ENCODE data around the gene HOXA9.

Gene HOXA9

GRCh38 chr7:27187475-27188385, 22.4 kb upstream of the HOXA9 start:
- DNase-seq, result no peak

GRCh38 chr7:27186668-27187474, 21.5 kb upstream of the HOXA9 start:
- no peak for DNase-seq

DNA sequence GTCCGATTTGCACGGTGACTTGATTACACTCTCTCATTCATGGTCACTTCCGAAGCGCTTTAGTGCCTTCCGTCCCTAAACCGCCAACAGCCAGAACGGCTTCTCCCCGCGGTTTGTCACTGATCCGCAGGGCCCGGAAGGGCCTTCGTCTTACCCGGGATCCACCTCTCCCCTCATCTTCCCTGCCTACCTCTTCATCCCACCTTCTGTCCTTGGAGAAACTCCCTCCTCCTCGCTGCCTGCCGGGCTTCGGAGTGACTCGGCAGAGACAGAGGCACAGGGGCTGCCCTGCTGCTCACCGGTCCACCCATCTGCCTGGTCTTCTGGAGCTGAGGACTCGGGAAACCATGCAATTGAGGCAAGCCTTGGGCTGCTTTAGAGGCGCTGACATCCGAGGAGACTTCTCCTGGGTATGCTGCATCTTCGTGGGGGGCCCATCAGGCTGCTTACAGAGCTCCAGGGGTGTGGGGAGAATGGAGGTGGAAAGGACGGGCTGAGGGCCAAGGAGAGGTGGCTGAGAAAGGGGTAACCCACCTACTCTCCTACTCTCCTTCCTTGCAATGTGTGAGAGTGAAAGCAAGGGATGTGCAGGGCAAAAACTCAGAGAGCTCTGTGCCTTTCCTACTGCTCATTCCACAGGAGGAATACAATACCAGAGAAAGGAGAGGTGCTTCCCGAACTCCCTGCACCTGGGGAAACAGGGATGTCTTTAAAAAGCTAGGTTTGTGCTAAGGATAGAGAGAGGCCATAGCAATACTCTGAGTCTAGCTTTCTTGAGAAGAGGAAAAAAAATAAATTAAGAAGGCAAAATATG, 20.7 kb upstream of the HOXA9 start:
- no peak for DNase-seq

- DNase-seq, result no peak
These were observed 19.9 kb upstream of the HOXA9 start, which contains the start of gene HOXA11 for GRCh38 chr7:27185013-27185853. Gene HOXA11, minus strand, starts transcription at chr7:27185232. Its CDS starts 88 bp downstream, at chr7:27185144.

- no peak for DNase-seq
These were observed 19.1 kb upstream of the HOXA9 start for GRCh38 chr7:27184337-27185012.

DNA sequence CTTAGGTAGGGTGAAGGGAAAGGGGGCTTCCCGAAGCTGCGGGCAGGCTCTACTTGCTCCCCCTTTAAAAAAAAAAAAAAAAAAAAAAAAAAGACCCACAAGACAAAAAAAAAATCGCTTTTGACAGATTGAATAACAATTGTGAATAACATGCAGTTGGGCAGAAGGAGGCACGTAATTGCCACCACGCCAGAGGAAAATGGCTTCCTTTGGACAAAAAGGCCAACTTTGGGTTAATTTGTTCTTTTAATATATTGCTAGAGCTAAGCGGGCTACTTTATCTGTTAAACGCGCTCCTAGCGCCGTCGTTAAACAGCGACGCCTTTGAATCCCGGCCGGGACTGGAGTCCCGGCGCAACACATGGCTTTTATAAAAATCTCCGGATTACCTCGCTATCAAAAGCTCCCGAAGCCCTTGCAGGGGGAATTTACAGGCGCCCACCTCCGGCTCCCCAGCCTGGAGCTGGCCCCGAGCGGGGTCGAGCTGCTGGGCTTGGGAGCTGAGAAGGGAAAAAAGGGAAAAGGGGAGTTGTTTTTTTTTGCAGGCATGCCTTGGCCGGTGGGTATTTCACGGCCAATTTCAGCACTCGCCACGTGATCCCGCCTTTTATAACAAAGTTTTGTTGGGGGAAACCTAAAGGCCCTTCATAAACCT, 18.5 kb upstream of the HOXA9 start:
- DNase-seq, result no peak

DNA sequence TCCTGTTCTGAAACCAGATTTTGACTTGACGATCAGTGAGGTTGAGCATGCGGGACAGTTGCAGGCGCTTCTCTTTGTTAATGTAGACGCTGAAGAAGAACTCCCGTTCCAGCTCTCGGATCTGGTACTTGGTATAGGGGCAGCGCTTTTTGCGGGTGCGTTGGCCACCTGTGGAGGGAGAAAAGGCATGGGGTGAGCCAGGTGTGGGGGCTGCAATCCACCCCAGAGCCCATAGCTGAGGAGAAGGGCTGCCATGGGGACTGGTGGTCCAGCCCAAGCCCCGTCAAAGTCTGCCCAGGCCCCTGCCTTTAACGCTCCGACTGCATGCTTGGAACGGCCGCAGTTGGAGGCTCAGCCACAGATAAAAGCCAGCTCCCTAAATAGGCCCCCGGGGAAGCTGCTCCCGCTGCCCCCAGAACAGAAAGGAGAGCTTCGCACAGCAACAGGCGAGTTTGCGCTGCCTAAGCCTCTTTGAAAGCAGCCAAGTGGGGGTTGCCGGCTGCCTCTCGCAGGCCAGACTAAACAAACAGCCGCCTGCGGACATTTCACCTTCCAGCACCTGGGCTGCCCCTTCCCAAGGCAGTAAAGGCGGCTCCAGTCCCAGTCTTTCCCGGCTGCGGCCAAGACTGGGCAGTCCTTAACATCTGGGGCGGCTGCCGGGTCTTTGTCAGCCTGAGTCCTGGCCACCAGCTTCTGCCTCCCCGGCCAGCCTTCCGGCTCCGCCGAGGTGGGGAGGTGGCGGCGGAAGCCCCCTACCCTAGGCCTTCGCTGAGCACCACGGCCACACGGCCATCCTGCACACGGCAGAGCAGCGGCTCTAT, 17.7 kb upstream of the HOXA9 start:
- no peak for DNase-seq

DNA sequence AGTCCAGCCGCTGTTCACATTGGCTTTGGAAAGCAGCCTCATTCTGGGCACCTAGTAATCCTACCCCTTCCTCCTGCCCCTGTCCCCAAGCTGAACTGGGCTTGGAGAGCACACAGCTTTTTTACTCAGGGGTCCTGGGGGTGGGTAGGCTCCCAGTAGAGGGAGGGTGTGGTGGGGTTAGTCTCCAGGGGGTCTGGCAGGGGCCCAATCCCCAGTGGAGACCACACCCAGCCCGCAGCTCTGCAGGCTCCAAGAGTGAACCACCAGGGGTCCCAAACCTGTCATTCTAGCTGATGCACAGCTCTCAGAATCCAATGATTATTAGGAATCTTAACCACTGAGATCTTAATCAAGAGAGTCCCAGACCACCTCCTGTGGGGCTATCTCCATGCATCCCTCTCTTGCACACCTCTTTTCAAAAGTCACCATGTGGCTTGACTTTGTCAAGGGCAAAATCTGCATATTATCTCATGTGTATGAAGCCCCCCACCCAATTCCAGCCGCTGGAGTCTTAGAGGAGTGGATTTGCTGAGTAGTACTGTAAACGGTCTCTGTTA, 17.0 kb upstream of the HOXA9 start:
- DNase-seq, result no peak

DNA sequence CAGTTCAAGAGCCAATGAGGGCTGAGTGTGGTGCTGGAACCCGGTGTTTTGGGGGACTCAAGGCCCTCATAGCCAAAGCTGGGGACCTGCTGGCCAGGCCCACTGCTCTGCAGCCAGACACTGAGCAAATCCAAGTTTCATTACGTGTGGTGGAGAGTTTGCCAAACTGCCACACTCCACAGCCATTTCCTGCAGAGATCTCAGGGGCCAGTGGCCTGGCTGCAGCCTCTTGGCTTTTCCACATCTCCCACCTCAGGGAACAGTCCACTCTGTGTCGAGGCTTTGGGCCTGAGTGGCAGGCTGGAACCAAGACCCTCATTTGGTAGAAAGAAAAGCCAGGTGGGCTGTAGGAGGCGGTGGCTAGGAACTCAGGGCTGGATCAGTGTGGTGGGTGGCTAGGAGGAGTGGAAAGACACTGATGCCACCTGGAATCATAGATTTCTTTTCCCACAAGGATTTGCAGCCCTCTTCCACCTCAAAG, 16.5 kb upstream of the HOXA9 start:
- DNase-seq, result no peak

DNA sequence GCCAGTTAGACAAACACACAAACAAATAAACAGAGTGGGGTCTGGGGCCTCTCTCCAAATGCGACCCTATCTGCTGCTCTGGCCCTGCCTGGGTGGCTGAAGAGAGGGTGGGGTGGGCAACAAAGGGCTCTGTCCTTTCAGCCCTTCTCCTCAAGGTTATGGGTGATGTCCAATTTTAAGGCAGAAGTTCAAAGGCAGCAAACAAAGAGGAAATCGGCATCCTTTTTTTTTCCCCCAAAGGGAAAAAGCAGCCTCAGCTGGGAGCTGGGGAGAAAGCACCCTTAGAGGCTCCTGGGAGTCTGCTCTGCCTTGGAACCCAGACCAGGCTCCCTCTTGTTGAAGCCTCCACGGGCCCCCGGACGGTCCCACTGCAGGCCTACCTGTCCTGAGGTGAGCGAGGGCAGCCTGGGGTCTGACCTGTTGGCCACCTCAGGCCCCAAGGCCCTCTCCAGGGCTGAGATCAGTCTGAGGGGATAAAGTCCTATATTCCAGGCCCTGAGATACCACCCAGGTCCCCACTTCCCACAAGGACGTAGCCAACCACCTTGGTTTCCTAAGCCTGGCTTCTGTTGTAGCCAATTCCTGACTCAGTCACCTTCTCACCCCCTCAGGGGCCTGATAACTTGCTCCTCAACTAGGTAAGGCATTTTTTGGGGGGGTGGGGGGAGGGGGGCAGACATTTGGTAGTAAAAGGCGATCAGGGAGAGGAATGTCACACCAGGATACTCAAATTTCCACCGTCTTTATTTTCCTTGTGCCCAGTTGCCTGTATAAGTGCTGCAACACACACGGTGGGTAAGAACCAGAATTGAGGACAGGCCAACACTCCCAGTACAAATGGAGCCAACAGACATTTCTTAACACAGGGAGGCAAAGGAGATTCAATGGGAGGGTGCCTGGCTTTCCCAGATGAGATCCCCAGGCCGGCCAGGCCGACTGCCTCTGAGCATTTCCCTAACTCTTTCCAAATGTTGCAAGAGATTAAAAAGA, 15.4 kb upstream of the HOXA9 start:
- no peak for DNase-seq

GRCh38 chr7:27179503-27180430, 14.4 kb upstream of the HOXA9 start:
- DNase-seq, result peak; percentile 47 to 57

- DNase-seq, result no peak
These were observed 13.7 kb upstream of the HOXA9 start for GRCh38 chr7:27179030-27179429.

DNA sequence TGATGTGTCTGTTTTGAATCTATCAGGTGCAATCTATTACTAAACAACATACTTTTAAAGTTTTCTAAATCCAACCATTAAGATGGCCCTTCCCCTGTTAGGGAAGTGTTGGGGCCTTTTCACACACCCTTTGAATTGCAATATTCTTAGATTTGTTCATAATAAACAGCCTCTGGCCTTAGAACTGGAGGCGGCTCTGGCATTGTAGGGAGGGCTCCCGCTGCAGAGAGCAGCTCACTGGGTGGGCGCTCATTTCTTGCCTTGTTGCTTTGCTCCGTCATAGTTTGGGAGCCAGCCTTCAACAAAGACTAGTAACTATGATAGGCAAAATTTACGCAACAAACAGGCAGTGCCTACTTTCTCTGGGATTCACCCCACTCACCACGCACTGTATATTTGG, 13.0 kb upstream of the HOXA9 start:
- no peak for DNase-seq

GRCh38 chr7:27177795-27178320, 12.5 kb upstream of the HOXA9 start:
- no peak for DNase-seq

DNA sequence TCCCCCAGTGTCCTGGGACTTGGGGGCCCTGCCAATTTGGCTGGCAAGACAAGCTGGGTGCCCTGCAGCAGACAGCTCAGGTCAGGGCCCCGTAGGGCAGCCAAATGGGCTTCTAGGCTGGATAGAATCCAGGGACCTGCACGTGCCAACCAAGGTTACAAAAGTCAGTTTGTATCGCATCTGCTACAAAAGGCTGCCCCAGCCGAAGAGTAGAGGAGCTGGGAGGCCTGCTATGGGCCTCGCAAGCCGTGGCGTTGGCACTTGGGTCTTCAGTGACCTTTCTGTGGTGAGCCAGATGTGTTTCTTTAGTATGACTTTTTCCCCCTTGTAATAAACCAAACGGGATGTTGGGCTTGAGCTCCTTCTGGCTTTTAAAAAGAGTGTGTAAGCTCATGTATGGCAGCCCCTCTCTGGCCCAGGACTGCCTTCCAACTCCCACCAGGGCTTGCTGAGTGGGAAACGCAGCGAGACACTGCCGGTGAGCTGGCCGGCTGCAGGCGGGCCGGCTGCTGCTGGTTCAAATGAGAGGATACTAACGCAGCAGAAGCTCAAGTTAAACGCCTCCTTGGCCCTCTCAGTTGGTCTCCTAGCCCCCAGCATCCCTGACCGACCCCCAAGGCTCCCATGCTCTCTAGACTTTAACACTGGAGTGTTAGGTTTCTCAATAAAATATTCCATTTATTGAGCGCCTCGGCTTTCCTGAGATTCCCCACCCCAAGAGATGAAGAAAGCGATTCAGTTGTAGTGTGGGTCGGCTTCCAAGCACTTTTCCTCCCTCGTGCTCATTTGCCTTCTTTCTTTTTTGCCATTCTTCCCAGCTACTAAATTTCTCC, 11.8 kb upstream of the HOXA9 start:
- no peak for DNase-seq

GRCh38 chr7:27176524-27176845, 11.1 kb upstream of the HOXA9 start:
- no peak for DNase-seq
